KOPT-K1 (cell line): ENCODE measurements around the gene KIF21B.
"Not testable (repeated sequence)": the region's sequence is repeated elsewhere in the genome, so short reads cannot be mapped to it uniquely, and the experiment has no call there.

Source experiments
- H3K27ac ChIP-seq: fragments of 200-600 bp; sonication (generic); 2 replicates; pipeline ENCODE4 v1.5.1; 2016; ENCODE audit warnings: antibody characterized with exemption, mild to moderate bottlenecking, low read depth, low read length; ENCODE audit not compliant: poor library complexity, severe bottlenecking
- H3K36me3 ChIP-seq: fragments of 200-600 bp; sonication (generic); 2 replicates; pipeline ENCODE4 v1.5.1; 2017; ENCODE audit warnings: antibody characterized with exemption, mild to moderate bottlenecking, low read length, moderate library complexity; ENCODE audit not compliant: insufficient read depth
- H3K9me3 ChIP-seq: fragments of 200-600 bp; sonication (generic); 2 replicates; pipeline ENCODE4 v1.5.1; 2017; ENCODE audit warnings: antibody characterized with exemption, low read length, mild to moderate bottlenecking; ENCODE audit not compliant: insufficient read depth, poor library complexity, severe bottlenecking

The KIF21B gene

DNA sequence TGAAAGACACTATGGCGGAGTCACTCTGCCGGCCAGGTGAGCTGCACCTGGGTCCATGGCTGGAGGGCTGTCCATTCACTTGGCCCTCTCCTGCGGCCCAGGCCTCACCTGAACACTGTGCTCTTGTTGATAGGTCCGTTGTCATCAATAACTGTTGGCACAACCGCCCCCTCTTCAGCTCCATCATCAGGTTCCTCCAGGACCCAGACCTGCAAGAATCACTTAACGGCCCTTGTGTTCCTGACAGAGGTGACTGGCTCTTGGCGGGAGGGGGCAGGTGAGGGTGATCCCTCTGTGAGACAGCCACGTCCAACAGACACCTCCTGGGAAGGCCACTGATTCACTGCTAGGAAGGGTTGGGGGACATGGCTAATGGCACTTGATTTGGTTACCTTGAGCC, 73.9 kb downstream of the KIF21B start:
- no peaks in the 10 kb centered on the region for H3K36me3 ChIP-seq
- H3K9me3 ChIP-seq = peaks cover 6% of the 10 kb centered on the region
- H3K27ac ChIP-seq = no peak overlapping the region

DNA sequence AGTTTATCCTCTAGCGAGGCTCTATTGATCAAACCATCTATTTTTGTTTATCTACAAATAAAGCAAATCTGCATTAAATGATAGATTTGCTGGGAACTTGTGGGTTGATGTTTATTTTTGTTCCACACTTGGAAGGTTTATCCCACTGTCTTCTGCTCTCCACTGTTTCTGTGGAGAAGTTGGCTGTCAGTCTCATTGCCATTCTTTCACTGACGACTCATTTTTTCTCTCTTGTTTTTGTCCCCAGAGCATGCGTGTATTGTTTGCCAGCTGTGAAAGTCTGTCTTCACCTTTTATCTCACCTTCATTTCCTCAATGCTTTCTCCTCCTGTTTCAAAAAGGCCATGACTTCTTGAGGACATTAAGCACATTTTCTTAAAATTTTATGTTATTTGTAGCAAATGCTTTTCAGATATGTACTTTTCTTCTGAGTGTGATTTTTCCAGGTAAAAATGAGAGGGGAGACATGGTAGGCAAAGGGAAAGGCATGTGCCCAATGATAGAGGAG, 76.4 kb downstream of the KIF21B start:
- H3K27ac ChIP-seq = no peak overlapping the region
- no peaks in the 10 kb centered on the region for H3K36me3 ChIP-seq
- H3K9me3 ChIP-seq = peaks cover 7% of the 10 kb centered on the region

DNA sequence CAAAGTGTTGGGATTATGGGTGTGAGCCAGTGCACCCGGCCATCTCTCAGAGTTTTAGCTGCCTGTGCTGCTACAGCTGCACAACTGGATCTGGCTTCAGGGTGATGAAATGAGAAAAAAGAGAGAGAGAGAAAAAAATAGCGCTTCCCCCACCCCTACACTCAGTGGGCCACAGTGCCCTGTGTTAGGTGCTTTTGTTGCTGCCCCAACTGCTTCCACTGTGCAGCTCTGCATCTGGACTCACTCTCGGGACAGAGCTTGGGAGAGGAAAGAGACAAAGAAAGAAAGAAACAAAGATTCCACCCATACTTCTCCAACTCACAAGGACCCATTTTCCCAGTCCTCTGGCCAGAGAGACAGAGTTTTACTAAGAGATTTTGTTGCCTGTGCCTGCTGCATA, 78.4 kb downstream of the KIF21B start:
- Histone ChIP-seq H3K36me3 (no peaks in the 10 kb centered on the region), H3K27ac (no peak overlapping the region), H3K9me3 (peaks cover 24% of the 10 kb centered on the region)

DNA sequence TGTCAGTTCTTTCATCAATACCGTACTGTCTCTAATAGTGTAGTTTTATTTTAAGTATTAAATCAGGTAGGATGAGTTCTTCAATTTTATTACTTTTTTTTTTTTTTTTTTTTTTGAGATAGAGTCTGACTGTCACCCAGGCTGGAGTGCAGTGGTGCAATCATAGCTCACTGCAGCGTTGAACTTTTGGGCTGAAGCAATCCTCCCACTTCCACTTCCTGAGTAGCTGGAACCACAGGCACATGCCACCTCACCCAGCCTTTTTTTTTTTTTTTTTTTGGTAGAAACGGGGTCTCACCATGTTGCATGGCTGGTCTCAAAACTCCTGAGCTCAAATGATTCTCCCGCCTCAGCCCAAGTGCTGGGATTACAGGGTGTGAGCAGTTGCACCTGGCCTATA, 84.6 kb downstream of the KIF21B start:
- Histone ChIP-seq H3K9me3 (peaks cover 19% of the 10 kb centered on the region), H3K36me3 (no peaks in the 10 kb centered on the region), H3K27ac (no peak overlapping the region)

DNA sequence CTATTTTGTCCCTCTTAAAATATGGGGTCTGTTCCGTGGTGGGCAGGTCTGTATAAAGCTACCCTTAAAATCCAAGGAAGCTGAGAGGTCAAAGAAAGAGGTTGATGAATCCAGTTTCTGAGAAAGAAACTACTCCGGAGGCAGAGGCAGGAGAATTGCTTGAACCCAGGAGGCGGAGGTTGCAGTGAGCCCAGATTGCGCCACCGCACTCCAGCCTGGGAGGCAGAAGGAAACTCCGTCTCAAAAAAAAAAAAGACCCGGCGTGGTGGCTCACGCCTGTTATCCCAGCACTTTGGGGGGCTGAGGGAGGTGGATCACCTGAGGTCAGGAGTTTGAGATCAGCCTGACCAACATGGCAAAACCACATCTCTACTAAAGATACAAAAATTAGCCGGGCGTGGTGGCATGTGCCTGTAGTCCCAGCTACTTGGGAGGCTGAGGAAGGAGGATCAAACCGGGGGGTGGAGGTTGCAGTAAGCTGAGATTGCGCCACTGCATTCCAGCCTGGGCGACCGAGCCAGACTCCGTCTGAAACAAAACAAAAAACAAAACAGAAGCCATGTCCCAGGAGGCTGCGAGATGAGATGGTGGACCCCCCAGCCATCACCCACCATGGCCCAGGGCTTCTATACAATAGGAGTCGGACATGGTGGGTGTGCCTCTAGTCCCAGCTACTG, 88.1 kb downstream of the KIF21B start:
- H3K27ac ChIP-seq, H3K36me3 ChIP-seq, H3K9me3 ChIP-seq: not testable (repeated sequence)

DNA sequence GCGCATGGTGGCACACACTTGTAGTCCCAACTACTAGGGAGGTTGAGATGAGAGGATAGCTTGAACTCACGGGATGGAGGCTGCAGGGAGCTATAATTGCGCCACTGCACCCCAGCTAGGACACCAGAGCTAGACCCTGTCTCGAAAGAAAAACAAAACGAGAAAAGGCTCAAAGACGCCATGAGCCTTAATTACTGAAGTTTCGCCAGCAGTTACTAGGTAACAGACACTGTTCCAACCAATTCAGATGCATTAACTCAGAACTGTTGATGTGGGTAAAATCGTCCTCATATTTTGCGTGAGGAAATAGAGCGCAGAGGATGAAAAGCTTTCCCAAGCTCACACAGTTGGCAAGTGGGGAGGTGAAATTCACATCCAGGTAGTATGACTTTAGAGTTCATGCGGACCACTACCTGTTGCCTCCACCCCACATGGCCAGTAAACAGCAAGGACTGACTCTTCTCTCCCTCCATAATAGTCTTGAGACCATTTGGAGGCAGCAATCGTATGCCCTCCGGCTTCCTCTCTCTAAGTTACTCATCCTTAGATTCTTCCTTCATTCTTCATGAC, 88.8 kb downstream of the KIF21B start:
- Histone ChIP-seq H3K9me3 (no peaks in the 10 kb centered on the region), H3K27ac (no peak overlapping the region)

DNA sequence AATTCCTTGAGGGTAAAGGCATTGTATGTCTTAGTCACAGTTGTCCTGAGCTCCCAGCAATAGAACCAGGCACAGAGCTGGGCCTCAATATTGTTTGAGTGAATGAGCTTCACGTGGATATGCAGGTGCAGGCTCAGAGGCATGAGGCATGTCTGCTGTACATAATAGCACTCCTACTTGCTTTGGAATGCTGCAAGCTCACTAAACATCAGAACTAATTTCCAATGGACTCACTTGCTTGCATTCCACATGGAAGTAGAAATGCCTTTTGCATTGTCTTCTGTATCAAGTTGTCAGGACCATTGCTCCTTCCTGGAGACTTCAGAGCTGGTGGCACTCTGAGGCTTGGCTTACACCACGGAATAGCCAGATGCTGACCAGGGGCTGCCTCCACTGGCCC, 91.7 kb downstream of the KIF21B start:
- H3K36me3 ChIP-seq = no peaks in the 10 kb centered on the region
- no peak overlapping the region for H3K27ac ChIP-seq
- H3K9me3 ChIP-seq = no peaks in the 10 kb centered on the region

More for the DNA sequence above, 88.8 kb downstream of the KIF21B start:
- H3K36me3 ChIP-seq = no peaks in the 10 kb centered on the region

DNA sequence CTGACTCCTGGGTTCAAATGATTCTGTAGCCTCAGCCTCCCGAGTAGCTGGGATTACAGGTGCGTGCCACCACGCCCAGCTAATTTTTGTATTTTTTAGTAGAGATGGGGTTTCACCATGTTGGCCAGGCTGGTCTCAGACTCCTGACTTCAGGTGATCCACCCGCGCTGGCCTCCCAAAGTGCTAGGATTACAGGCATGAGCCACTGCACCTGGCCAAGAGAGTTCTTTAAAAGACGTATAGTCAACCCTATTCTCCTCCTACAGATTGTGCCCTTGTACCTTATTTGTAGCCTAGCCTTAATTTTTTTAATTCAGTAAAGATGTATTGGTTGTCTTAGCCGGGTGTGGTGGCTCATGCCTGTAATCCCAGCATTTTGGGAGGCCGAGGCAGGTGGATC, 93.2 kb downstream of the KIF21B start:
- H3K27ac ChIP-seq, H3K36me3 ChIP-seq, H3K9me3 ChIP-seq: not testable (repeated sequence)

DNA sequence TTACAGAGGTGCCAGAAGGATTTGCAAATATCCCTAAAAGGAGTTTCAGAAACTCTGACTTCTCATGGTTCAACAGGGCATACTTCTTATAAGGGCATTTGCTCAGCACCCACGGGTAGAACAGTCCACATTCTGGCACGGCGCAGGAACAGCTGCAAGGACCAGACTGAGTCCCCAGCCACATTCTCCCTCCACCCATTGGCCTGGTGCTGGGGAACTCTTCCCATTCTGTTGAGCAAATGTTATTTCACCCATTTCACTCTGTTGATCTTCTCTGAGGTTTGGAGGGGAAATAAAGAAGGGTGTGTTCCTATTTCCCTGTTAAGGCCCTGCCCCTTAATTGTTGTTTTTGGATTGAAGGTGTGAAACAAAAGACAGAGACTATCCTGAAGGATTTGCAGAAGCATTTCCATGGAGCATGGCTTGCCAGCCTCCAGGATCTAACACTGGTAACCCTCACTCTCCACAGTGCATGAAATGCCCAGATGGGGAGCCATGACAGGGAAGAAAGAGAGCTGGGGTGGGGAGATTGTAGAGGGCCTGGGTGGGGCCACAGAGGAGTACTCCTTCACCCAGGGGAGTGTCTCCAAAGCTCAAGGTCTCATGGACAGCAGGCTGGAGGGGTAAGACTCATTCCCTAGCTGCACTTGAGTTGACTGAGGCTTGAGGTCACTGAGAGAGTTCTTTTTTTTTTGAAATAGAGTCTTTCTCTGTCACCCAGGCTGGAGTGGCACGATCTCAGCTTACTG, 93.8 kb downstream of the KIF21B start:
- Histone ChIP-seq H3K36me3 (no peaks in the 10 kb centered on the region), H3K9me3 (no peaks in the 10 kb centered on the region), H3K27ac (no peak overlapping the region)

DNA sequence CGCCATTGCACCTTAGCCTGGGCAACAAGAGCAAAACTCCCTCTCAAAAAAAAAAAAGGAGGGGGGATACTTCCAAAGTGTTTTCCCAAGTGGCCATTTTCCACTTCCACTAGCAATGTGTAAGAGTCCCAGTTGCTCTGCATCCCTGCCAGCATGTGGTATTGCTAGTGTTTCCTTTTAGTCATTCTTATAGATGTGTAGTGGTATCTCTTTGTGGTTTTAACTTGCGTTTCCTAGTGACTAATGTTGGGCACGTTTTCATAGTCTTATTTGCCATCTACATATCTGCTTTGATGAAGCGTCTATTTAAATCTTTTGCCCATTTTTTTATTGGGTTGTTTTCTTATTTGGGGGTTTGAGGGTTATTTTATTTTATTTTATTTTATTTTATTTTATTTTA, 97.7 kb downstream of the KIF21B start:
- Histone ChIP-seq H3K27ac (no peak overlapping the region), H3K36me3 (no peaks in the 10 kb centered on the region), H3K9me3 (no peaks in the 10 kb centered on the region)

DNA sequence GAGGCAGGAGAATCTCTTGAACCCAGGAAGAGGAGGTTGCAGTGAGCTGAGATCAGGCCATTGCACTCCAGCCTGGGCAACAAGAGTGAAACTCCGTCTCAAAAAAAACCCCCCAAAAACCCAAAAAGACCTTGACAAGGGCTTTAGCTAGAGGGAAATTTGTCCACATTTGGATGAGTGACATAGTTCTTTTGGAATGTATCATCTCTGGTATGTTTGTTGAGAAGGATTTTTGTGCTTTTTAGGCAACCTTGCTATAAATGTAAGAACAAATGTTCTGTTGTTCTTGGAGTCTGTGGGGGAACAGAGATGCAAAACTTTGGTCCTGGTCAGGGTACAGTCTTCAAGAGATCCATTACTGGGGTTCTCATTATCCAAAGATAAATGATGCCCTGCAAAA, 99.9 kb downstream of the KIF21B start:
- Histone ChIP-seq H3K9me3 (no peaks in the 10 kb centered on the region), H3K27ac (no peak overlapping the region), H3K36me3 (no peaks in the 10 kb centered on the region)

DNA sequence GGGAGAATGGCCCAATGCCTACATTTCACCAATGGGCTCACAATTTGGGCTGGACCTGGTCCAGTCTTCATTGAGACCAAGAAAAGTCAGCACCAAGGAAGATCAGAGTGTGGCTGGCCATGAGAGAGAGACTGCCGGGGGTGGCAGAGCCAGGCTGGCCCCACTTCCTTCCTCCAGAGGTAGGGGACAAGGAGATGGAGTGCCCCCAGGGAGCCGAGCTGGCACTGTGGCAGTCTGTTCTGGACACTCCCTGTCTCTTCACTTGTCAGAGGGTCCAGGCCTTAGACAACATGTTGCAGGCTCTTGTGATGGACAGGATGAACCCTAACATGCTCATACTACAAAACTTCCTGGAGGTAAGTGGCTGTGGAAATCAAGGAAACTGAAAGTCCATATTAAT, 101.1 kb downstream of the KIF21B start:
- H3K36me3 ChIP-seq = no peaks in the 10 kb centered on the region
- no peak overlapping the region for H3K27ac ChIP-seq
- no peaks in the 10 kb centered on the region for H3K9me3 ChIP-seq

DNA sequence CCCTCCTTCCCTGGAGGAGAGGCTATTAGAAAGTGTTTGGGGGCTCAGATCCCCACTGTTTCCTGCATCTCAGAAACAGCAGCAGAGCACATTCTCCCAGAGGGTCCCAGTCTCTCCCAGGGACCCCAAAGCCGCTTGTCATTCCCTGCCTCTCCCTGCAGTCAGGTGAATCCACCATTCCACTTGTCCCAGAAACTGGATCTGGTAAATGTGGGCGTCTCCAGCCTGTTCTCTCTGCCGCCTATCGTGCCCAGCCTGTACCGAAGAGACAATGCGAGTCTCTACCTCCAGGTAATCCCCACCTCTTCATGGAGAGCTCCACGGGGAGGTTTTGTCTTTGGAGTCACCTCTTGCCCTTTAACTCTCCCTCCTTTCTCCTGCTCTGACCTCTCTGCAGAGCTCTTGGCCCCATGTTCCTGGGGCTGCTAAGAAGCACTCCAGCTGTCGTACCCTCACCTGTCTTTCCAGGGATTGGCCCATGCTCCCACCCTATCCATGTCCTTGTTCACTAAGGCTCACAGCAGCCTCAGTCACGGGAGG, 101.9 kb downstream of the KIF21B start:
- no peaks in the 10 kb centered on the region for H3K36me3 ChIP-seq
- no peaks in the 10 kb centered on the region for H3K9me3 ChIP-seq
- H3K27ac ChIP-seq = no peak overlapping the region
